Hepatocyte (in vitro differentiated cells): ENCODE data around the gene DMGDH. TPM values are rescaled to one million over a fixed set of nuclear protein-coding genes. Genes with fewer than 3 reads are reported as not detected.

Experiments used
- DNase-seq: peaks from one replicate; pipeline ENCODE4 v3.0.0-alpha.2; 2016; ENCODE audit warnings: low spot score
- H2AFZ ChIP-seq: fragments of 200-600 bp; sonication (generic); 2 replicates; pipeline ENCODE4 v1.6.0; 2016; ENCODE audit warnings: antibody characterized with exemption, mild to moderate bottlenecking
- H3K27ac ChIP-seq: fragments of 200-600 bp; sonication (generic); 2 replicates; pipeline ENCODE4 v1.5.1; 2016; ENCODE audit warnings: mild to moderate bottlenecking
- H3K27me3 ChIP-seq: fragments of 200-600 bp; sonication (generic); 2 replicates; pipeline ENCODE4 v1.6.1; 2016
- H3K36me3 ChIP-seq: fragments of 200-600 bp; sonication (generic); replicated peaks from 2 replicates; pipeline ENCODE4 v1.5.1; 2016; ENCODE audit warnings: low read depth; ENCODE audit not compliant: insufficient read depth
- H3K4me1 ChIP-seq: fragments of 200-600 bp; sonication (generic); 2 replicates; pipeline ENCODE4 v1.5.1; 2016; ENCODE audit warnings: mild to moderate bottlenecking, moderate library complexity; ENCODE audit not compliant: insufficient read depth
- H3K4me2 ChIP-seq: fragments of 200-600 bp; sonication (generic); 2 replicates; pipeline ENCODE4 v1.6.0; 2016
- H3K4me3 ChIP-seq: fragments of 200-600 bp; sonication (generic); 2 replicates; pipeline ENCODE4 v1.5.1; 2016; ENCODE audit warnings: mild to moderate bottlenecking
- H3K79me2 ChIP-seq: fragments of 200-600 bp; sonication (generic); 2 replicates; pipeline ENCODE4 v1.6.0; 2017; ENCODE audit warnings: mild to moderate bottlenecking
- H3K9me2 ChIP-seq: fragments of 200-600 bp; sonication (generic); replicated peaks from 2 replicates; pipeline ENCODE4 v1.6.0; 2017; ENCODE audit warnings: mild to moderate bottlenecking; ENCODE audit not compliant: insufficient read depth
- H3K9me3 ChIP-seq: fragments of 200-600 bp; sonication (generic); 2 replicates; pipeline ENCODE4 v1.5.1; 2016; ENCODE audit warnings: low read depth, mild to moderate bottlenecking
- H4K20me1 ChIP-seq: fragments of 200-600 bp; sonication (generic); 2 replicates; pipeline ENCODE4 v1.6.0; 2016; ENCODE audit warnings: mild to moderate bottlenecking; ENCODE audit not compliant: insufficient read depth, poor library complexity, severe bottlenecking
- CTCF ChIP-seq: fragments of 200-600 bp; sonication (generic); IDR thresholded peaks from 2 replicates; pipeline ENCODE4 v1.5.1; 2016; ENCODE audit warnings: antibody characterized with exemption, mild to moderate bottlenecking; ENCODE audit not compliant: poor library complexity
- EZH2 ChIP-seq: fragments of 200-600 bp; sonication (generic); IDR thresholded peaks from 2 replicates; pipeline ENCODE4 v1.6.1; 2016; ENCODE audit warnings: antibody characterized with exemption, mild to moderate bottlenecking, borderline replicate concordance
- EZH2phosphoT487 ChIP-seq: fragments of 200-600 bp; sonication (generic); IDR thresholded peaks from one replicate; pipeline ENCODE4 v1.6.1; 2018; ENCODE audit warnings: antibody characterized with exemption, mild to moderate bottlenecking, low read depth, moderate library complexity; ENCODE audit not compliant: unreplicated experiment, severe bottlenecking
- WGBS: methylation state at CpG from one replicate; pipeline ENCODE4 v1.1.6; 2016; ENCODE audit warnings: low lambda C conversion rate; ENCODE audit errors: missing lambda C conversion rate; 5-methylcytosine and 5-hydroxymethylcytosine counted together
- polyA plus RNA-seq: library from polyadenylated mRNA; unstranded; fragments of >200 nt; fragmentation: Nextera tagmentation; extraction: Ambion mirVana; gene quantifications from 2 replicates; pipeline ENCODE4 v1.2.1, GENCODE V29; 2016
- total RNA-seq: library from RNA; depleted of rRNA; stranded (reverse); fragments of >200 nt; gene quantifications from 2 replicates; pipeline ENCODE4 v1.2.3, GENCODE V29; 2014

Gene DMGDH
- total and polyA plus RNA-seq, 2 experiments from 2014 or later = 0.87 TPM

- no peak for TF ChIP-seq EZH2
- TF ChIP-seq EZH2phosphoT487 = no peak
- no peak for TF ChIP-seq CTCF
- Histone ChIP-seq H3K4me2 (no peak overlapping the region), H3K27me3 (no peaks in the 10 kb centered on the region), H4K20me1 (no peaks in the 10 kb centered on the region), H3K27ac (no peak overlapping the region), H3K4me1 (no peaks in the 10 kb centered on the region), H3K9me3 (no peaks in the 10 kb centered on the region), H3K79me2 (no peaks in the 10 kb centered on the region), H3K36me3 (no peaks in the 10 kb centered on the region), H3K4me3 (no peak overlapping the region), H3K9me2 (no peaks in the 10 kb centered on the region), H2AFZ (no peak overlapping the region)
- DNase-seq = no peak
- WGBS = 96% methylated on average over 3 of the region's 3 CpGs
Measured at GRCh38 chr5:79047199-79047598, 22.3 kb downstream of the DMGDH start.

GRCh38 chr5:79042188-79042587 lies 27.3 kb downstream of the DMGDH start:
- Histone ChIP-seq H3K9me3 (no peaks in the 10 kb centered on the region), H3K4me2 (no peak overlapping the region), H2AFZ (no peak overlapping the region), H3K27me3 (no peaks in the 10 kb centered on the region), H3K9me2 (no peaks in the 10 kb centered on the region), H3K4me1 (no peaks in the 10 kb centered on the region), H3K79me2 (no peaks in the 10 kb centered on the region), H3K36me3 (no peaks in the 10 kb centered on the region), H3K4me3 (no peak overlapping the region), H4K20me1 (no peaks in the 10 kb centered on the region), H3K27ac (no peak overlapping the region)
- 93% methylated on average over 3 of the region's 3 CpGs for WGBS
- DNase-seq = no peak
- TF ChIP-seq EZH2 (no peak), EZH2phosphoT487 (no peak), CTCF (no peak)

- Histone ChIP-seq H4K20me1 (no peaks in the 10 kb centered on the region), H3K4me1 (no peaks in the 10 kb centered on the region), H3K36me3 (no peaks in the 10 kb centered on the region), H3K27ac (no peak overlapping the region), H2AFZ (no peak overlapping the region), H3K27me3 (no peaks in the 10 kb centered on the region), H3K79me2 (no peaks in the 10 kb centered on the region), H3K9me3 (no peaks in the 10 kb centered on the region), H3K9me2 (no peaks in the 10 kb centered on the region), H3K4me2 (no peak overlapping the region), H3K4me3 (no peak overlapping the region)
- DNase-seq = no peak
- TF ChIP-seq CTCF (no peak), EZH2phosphoT487 (no peak), EZH2 (no peak)
- WGBS = 98% methylated on average over 2 of the region's 2 CpGs
Measured at GRCh38 chr5:79036769-79037168, 32.7 kb downstream of the DMGDH start.

- Histone ChIP-seq H3K4me2 (no peak overlapping the region), H3K9me2 (no peaks in the 10 kb centered on the region), H3K9me3 (no peaks in the 10 kb centered on the region), H3K4me3 (no peak overlapping the region), H3K27me3 (no peaks in the 10 kb centered on the region), H4K20me1 (no peaks in the 10 kb centered on the region), H2AFZ (no peak overlapping the region), H3K27ac (no peak overlapping the region), H3K79me2 (no peaks in the 10 kb centered on the region), H3K4me1 (peaks cover 3% of the 10 kb centered on the region), H3K36me3 (no peaks in the 10 kb centered on the region)
- no peak for TF ChIP-seq EZH2phosphoT487
- TF ChIP-seq EZH2 = no peak
- no peak for TF ChIP-seq CTCF
- whole genome bisulfite sequencing = 92% methylated on average over 3 of the region's 3 CpGs
- no peak for DNase-seq
Measured at GRCh38 chr5:79035237-79035636, 34.2 kb downstream of the DMGDH start.
